Trophoblast cell (in vitro differentiated cells and primary cell): ENCODE measurements around the gene CC2D2B.

Experiments used
- DNase-seq, 2 donors: peaks; one replicate each; pipeline ENCODE4 v3.0.0-alpha.2; 2016
- H2AFZ ChIP-seq: 2 replicates; pipeline ENCODE4 v1.6.1; 2013; ENCODE audit warnings: low read length, moderate library complexity, mild to moderate bottlenecking; ENCODE audit not compliant: insufficient read depth, poor library complexity
- H2AK5ac ChIP-seq: 2 replicates; pipeline ENCODE4 v1.6.1; 2013; ENCODE audit warnings: mild to moderate bottlenecking, low read length
- H2BK120ac ChIP-seq: 2 replicates; pipeline ENCODE4 v1.6.1; 2013; ENCODE audit warnings: low read length, mild to moderate bottlenecking, moderate library complexity; ENCODE audit not compliant: insufficient read depth, poor library complexity
- H2BK12ac ChIP-seq: 2 replicates; pipeline ENCODE4 v1.6.1; 2013; ENCODE audit warnings: mild to moderate bottlenecking, low read length, moderate library complexity
- H2BK5ac ChIP-seq: 2 replicates; pipeline ENCODE4 v1.6.1; 2013; ENCODE audit warnings: low read length, low read depth, moderate library complexity, mild to moderate bottlenecking; ENCODE audit not compliant: poor library complexity
- H3K14ac ChIP-seq: 2 replicates; pipeline ENCODE4 v1.6.1; 2013; ENCODE audit warnings: mild to moderate bottlenecking, low read length
- H3K18ac ChIP-seq: 2 replicates; pipeline ENCODE4 v1.6.1; 2013; ENCODE audit warnings: mild to moderate bottlenecking, low read length
- H3K23ac ChIP-seq: 2 replicates; pipeline ENCODE4 v1.6.1; 2013; ENCODE audit warnings: low read length
- H3K27ac ChIP-seq: 2 replicates; pipeline ENCODE4 v1.5.1; 2013; ENCODE audit warnings: low read depth, mild to moderate bottlenecking, inconsistent platforms, low read length, moderate library complexity
- H3K27me3 ChIP-seq: 2 replicates; pipeline ENCODE4 v1.6.1; 2013; ENCODE audit warnings: inconsistent platforms, mild to moderate bottlenecking, low read length, moderate library complexity; ENCODE audit not compliant: insufficient read depth
- H3K36me3 ChIP-seq, 2 experiments: 1 replicate in 1 of 2; 2 replicates in 1 of 2; pipeline ENCODE4 v1.6.1; 2013; ENCODE audit warnings: low read length in 2 of 2, mild to moderate bottlenecking in 2 of 2, moderate library complexity in 1 of 2; ENCODE audit not compliant: insufficient read depth in 2 of 2, control insufficient read depth in 1 of 2
- H3K4ac ChIP-seq: 2 replicates; pipeline ENCODE4 v1.6.1; 2013; ENCODE audit warnings: low read depth, mild to moderate bottlenecking, low read length, moderate library complexity
- H3K4me1 ChIP-seq, 2 experiments: 1 replicate in 1 of 2; 2 replicates in 1 of 2; pipeline ENCODE4 v1.6.1; 2013; ENCODE audit warnings: low read length in 2 of 2, mild to moderate bottlenecking in 2 of 2, moderate library complexity in 1 of 2; ENCODE audit not compliant: insufficient read depth in 2 of 2, control insufficient read depth in 1 of 2
- H3K4me2 ChIP-seq: 2 replicates; pipeline ENCODE4 v1.6.1; 2013; ENCODE audit warnings: inconsistent platforms, mild to moderate bottlenecking, low read length, moderate library complexity
- H3K4me3 ChIP-seq: 2 replicates; pipeline ENCODE4 v1.5.1; 2013; ENCODE audit warnings: mild to moderate bottlenecking, low read depth, low read length, inconsistent platforms
- H3K79me1 ChIP-seq: one replicate; pipeline ENCODE4 v1.6.1; 2013; ENCODE audit warnings: low read length
- H3K79me2 ChIP-seq: 2 replicates; pipeline ENCODE4 v1.6.1; 2013; ENCODE audit warnings: low read length, mild to moderate bottlenecking; ENCODE audit not compliant: control insufficient read depth, insufficient read depth, poor library complexity
- H3K9ac ChIP-seq: 2 replicates; pipeline ENCODE4 v1.6.1; 2013; ENCODE audit warnings: mild to moderate bottlenecking, low read length
- H3K9me3 ChIP-seq: 2 replicates; pipeline ENCODE4 v1.6.1; 2013; ENCODE audit warnings: low read depth, mild to moderate bottlenecking, control low read depth, inconsistent platforms, low read length; ENCODE audit not compliant: insufficient read depth
- H4K12ac ChIP-seq: 2 replicates; pipeline ENCODE4 v1.6.1; 2013; ENCODE audit warnings: low read depth, mild to moderate bottlenecking, low read length, moderate library complexity
- H4K8ac ChIP-seq: 2 replicates; pipeline ENCODE4 v1.6.1; 2013; ENCODE audit warnings: low read depth, mild to moderate bottlenecking, low read length, moderate library complexity
- H4K91ac ChIP-seq: one replicate; pipeline ENCODE4 v1.6.1; 2013; ENCODE audit warnings: low read depth, mild to moderate bottlenecking, low read length, moderate library complexity
- WGBS: extraction: QIAGEN DNeasy Blood & Tissue Kit; methylation state at CpG from one replicate; pipeline ENCODE4 v1.1.7; 2013; ENCODE audit warnings: missing lambda C conversion rate; ENCODE audit not compliant: insufficient read length, insufficient coverage; ENCODE audit errors: extremely low coverage; 5-methylcytosine and 5-hydroxymethylcytosine counted together

The CC2D2B gene

DNA sequence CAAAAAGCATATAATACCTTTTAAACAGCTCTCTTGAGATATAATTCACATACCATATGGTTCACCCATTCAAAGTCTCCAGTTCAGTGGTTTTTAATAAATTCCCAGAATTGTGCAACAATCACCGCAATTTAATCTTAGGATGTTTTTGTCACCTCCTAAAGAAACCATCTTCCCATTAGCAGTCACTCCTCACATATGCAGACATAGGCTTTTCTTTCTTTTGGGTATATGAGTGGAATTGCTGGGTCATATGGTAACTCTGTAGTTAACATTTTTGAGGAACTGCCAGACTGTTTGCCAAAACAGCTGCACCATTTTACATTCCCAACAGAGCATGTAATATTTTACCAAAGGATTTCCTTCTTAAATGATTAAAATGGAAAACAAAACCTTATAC, 57.0 kb downstream of the CC2D2B start:
- Histone ChIP-seq H3K23ac (no peak overlapping the region), H3K9me3 (no peaks in the 10 kb centered on the region), H2BK120ac (no peak overlapping the region), H3K27ac (no peak overlapping the region), H2BK5ac (no peak overlapping the region), H2AFZ (no peak overlapping the region), H3K27me3 (no peaks in the 10 kb centered on the region), H4K12ac (no peak overlapping the region), H3K4ac (no peak overlapping the region), H3K79me2 (no peaks in the 10 kb centered on the region), H3K4me2 (no peak overlapping the region), H3K4me1 (no peaks in the 10 kb centered on the region), H2BK12ac (no peak overlapping the region), H3K4me3 (no peak overlapping the region), H3K18ac (no peak overlapping the region), H3K14ac (no peak overlapping the region), H4K8ac (no peak overlapping the region), H3K79me1 (no peaks in the 10 kb centered on the region), H3K9ac (no peak overlapping the region), H2AK5ac (no peak overlapping the region), H3K36me3 (no peaks in the 10 kb centered on the region), H4K91ac (no peak overlapping the region)
- no peak for DNase-seq
- WGBS = no CpG with 5 or more reads among the region's 1 CpG

DNA sequence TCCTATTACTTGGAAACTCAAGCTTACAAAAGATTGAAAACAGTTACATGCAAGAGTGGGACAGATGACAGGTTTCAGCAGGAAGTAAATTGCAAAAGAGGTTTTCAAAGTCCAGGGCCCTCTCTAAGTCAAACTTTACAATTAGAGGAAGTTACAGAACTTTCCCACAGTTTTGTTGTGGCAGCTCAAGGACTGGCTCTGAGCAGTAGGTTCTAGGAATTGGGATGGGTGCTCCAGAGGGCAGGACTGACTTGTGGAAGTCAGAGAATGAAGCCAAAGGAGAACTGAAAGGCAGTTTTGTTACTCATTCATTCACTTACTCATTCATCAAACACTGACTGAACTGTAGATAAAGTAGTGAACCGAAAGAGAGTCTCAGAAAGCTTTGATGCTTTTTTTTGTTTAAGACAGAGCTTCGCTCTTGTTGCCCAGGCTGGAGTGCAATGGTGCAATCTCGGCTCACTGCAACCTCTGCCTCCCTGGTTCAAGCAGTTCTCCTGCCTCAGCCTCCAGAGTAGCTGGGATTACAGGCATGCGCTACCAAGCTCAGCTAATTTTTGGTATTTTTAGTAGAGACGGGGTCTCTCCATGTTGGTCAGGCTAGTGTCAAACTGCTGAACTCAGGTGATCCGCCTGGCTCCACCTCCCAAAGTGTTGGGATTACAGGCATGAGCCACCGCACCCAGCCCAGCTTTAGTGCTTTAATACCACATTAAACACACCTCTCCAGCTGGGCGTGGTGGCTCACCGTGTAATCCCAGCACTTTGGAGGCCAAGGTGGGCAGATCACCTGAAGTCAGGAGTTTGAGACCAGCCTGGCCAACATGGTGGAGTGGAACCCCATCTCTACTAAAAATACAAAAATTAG, 68.8 kb downstream of the CC2D2B start:
- no peak for DNase-seq
- Histone ChIP-seq H3K27me3 (no peaks in the 10 kb centered on the region), H3K4me1 (no peaks in the 10 kb centered on the region), H3K4ac (no peak overlapping the region), H2BK120ac (no peak overlapping the region), H3K23ac (no peak overlapping the region), H3K36me3 (no peaks in the 10 kb centered on the region), H3K18ac (no peak overlapping the region), H3K9me3 (no peaks in the 10 kb centered on the region), H2BK5ac (no peak overlapping the region), H2AK5ac (no peak overlapping the region), H3K9ac (no peak overlapping the region), H4K12ac (no peak overlapping the region), H3K27ac (no peak overlapping the region), H4K8ac (no peak overlapping the region), H2AFZ (no peak overlapping the region), H2BK12ac (no peak overlapping the region), H3K79me1 (no peaks in the 10 kb centered on the region), H3K4me2 (no peak overlapping the region), H4K91ac (no peak overlapping the region), H3K14ac (no peak overlapping the region), H3K4me3 (no peak overlapping the region), H3K79me2 (no peaks in the 10 kb centered on the region)
- no CpG with 5 or more reads among the region's 9 CpGs for WGBS

DNA sequence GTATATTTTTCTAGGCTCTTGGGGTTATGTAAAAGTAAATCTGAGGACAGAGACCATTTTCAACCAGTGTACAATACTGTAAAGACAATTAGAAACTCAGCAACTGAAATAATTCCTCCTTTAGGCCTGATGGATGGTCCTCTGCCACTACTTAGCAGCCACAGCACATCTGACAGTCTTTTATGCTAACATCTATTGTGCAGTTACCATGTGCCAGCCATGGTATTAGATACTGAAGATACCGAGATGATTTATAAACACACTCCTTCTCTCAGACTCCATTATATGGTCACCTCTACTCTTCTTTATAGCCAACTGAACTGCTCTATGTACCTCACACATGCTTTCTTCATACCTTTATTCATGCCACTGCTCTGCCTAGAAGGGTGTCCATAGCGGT, 74.4 kb downstream of the CC2D2B start:
- no peak overlapping the region for H3K4me3 ChIP-seq
- H3K14ac ChIP-seq = no peak overlapping the region
- H3K4me2 ChIP-seq = no peak overlapping the region
- H2AFZ ChIP-seq = no peak overlapping the region
- H3K27ac ChIP-seq = no peak overlapping the region
- no peaks in the 10 kb centered on the region for H3K4me1 ChIP-seq
- H3K4ac ChIP-seq = no peak overlapping the region
- H4K12ac ChIP-seq = no peak overlapping the region
- no peak overlapping the region for H3K18ac ChIP-seq
- no peak overlapping the region for H2AK5ac ChIP-seq
- H2BK120ac ChIP-seq = no peak overlapping the region
- no peaks in the 10 kb centered on the region for H3K36me3 ChIP-seq
- H4K91ac ChIP-seq = no peak overlapping the region
- no peaks in the 10 kb centered on the region for H3K79me1 ChIP-seq
- WGBS = no CpG with 5 or more reads among the region's 2 CpGs
- no peak overlapping the region for H3K23ac ChIP-seq
- H2BK5ac ChIP-seq = no peak overlapping the region
- H3K27me3 ChIP-seq = no peaks in the 10 kb centered on the region
- no peak overlapping the region for H3K9ac ChIP-seq
- H3K9me3 ChIP-seq = no peaks in the 10 kb centered on the region
- H4K8ac ChIP-seq = no peak overlapping the region
- no peak for DNase-seq
- H3K79me2 ChIP-seq = no peaks in the 10 kb centered on the region
- H2BK12ac ChIP-seq = no peak overlapping the region

DNA sequence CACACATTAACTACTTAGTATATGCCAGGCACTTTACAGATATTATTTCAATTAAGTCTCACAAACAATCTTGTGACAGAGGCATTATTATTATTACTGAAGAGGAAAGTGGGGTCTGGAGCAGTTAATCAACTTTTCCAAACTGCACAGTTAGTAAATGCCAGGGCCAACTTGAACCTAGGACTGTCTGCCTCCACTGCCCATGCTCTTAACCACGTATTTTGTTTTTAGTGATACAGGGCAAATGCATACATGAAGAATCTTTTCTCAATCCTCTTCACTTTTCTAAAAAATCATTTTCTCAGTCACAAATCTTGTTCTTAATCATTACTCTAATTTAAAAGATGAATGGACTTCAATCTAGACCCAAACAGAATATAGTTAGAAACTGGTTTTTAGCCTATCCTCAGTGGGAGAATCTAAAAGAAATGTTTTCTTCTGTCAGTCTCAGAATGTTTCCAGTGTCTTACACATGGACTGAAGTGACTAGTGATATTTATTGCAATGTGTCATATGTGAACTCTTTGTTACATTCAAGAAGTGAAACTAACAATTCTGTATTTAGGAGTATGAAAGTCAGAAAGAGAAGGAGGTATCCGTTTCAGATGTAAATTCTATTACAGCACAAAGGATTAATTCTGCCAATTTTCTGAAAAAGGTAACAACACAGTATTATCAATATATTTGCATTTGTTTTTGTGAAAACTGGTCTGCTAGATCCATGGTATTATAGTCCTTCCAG, 80.1 kb downstream of the CC2D2B start:
- H3K9me3 ChIP-seq = no peaks in the 10 kb centered on the region

More for the DNA sequence above, 80.1 kb downstream of the CC2D2B start:
- no peak overlapping the region for H3K14ac ChIP-seq
- H3K27ac ChIP-seq = no peak overlapping the region
- WGBS = no CpG with 5 or more reads among the region's 2 CpGs
- H3K79me2 ChIP-seq = no peaks in the 10 kb centered on the region
- H4K91ac ChIP-seq = no peak overlapping the region
- no peaks in the 10 kb centered on the region for H3K27me3 ChIP-seq
- no peak overlapping the region for H2BK120ac ChIP-seq
- no peak overlapping the region for H2BK5ac ChIP-seq
- H4K8ac ChIP-seq = no peak overlapping the region
- no peak overlapping the region for H3K23ac ChIP-seq
- H2AFZ ChIP-seq = no peak overlapping the region
- no peak overlapping the region for H3K4ac ChIP-seq
- no peak for DNase-seq
- no peak overlapping the region for H3K4me2 ChIP-seq
- H3K4me3 ChIP-seq = no peak overlapping the region
- H2BK12ac ChIP-seq = no peak overlapping the region
- no peak overlapping the region for H3K18ac ChIP-seq
- H3K79me1 ChIP-seq = no peaks in the 10 kb centered on the region
- no peaks in the 10 kb centered on the region for H3K4me1 ChIP-seq
- H2AK5ac ChIP-seq = no peak overlapping the region
- H4K12ac ChIP-seq = no peak overlapping the region
- H3K36me3 ChIP-seq = no peaks in the 10 kb centered on the region
- H3K9ac ChIP-seq = no peak overlapping the region
